Skeletal muscle satellite cell (primary cell): Measurements from ENCODE around the gene ARFGAP1.

ENCODE experiments used
- H3K27me3 ChIP-seq: 2 replicates; pipeline ENCODE4 v1.7.0; 2013; ENCODE audit warnings: low read length; ENCODE audit not compliant: control insufficient read depth, insufficient read depth
- H3K36me3 ChIP-seq: 2 replicates; pipeline ENCODE4 v1.7.0; 2013; ENCODE audit warnings: mild to moderate bottlenecking, control low read depth, low read length; ENCODE audit not compliant: insufficient read depth
- H3K4me1 ChIP-seq: 2 replicates; pipeline ENCODE4 v1.7.0; 2013; ENCODE audit warnings: low read length; ENCODE audit not compliant: control insufficient read depth, insufficient read depth
- H3K4me2 ChIP-seq: 2 replicates; pipeline ENCODE4 v1.7.0; 2013; ENCODE audit warnings: mild to moderate bottlenecking, low read length
- H3K4me3 ChIP-seq: 2 replicates; pipeline ENCODE4 v1.7.0; 2013; ENCODE audit warnings: low read length
- H3K9ac ChIP-seq: 2 replicates; pipeline ENCODE4 v1.7.0; 2013; ENCODE audit warnings: mild to moderate bottlenecking, low read depth, low read length, moderate library complexity
- H3K9me3 ChIP-seq: replicated peaks from 2 replicates; pipeline ENCODE4 v1.7.0; 2013; ENCODE audit warnings: mild to moderate bottlenecking, control low read depth, low read length

ARFGAP1 gene

DNA sequence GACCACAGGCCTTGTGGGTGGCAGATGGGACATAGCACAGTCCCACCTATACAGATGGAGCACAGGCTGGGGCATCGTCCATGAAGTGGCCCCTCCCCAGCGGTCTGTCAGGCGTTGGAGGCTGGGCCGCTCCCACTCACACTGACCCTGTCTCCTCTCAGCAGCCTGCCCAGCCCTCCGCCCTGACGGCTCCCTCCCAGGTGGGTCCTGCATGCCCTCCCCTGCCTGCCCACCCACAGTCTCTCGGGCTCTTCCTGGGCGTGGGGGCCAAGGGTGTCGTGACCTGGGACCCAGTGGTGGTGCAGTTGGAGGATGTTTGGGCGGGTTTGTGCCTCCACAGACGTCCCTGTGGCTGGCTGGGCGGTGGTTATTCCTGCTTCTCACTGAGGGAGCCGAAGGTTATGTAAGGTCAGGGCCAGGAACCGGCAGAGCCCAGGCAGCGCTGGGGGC lies 42.7 kb downstream of the ARFGAP1 start:
- Histone ChIP-seq H3K9ac (no peak overlapping the region), H3K36me3 (no peaks in the 10 kb centered on the region), H3K4me1 (no peaks in the 10 kb centered on the region), H3K4me2 (no peak overlapping the region), H3K27me3 (peaks cover 21% of the 10 kb centered on the region), H3K9me3 (no peaks in the 10 kb centered on the region), H3K4me3 (no peak overlapping the region)

DNA sequence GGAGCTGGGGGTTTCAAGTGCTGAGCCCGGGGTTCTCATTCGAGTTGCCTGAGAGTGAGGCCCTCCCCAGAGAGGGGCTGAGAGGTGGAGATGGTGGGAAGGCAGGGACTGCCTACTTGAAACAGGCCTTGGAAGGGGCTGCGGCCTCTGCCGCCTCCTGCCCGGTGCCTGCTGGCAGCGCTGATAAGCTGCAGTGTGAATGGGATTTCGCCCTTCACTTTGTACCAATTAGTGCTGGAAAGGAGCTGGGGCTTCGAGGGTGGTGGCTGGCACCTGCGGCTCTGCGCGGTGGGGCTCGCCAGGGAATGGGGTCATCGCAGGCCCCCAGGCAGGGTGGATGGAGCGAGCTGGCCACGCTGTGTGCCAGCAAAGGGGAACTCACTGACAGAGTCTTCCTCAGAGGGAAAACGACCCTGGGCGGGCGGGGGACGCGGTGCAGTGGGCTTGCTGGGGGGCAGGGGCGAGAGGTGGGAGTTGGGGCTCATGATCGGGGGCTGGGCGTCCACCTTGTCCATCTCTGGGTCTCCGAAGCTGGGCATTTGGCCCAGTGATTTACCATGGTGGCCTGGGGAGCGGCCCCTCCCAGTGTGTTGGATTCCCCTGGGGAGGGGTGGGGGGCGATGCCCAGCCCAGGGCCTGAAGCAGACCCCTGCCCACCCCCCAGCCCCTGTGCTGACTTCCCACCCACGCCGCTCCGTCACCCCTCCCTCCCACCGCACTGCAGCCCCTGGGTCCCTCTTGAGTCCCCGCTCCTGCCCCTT lies 43.3 kb downstream of the ARFGAP1 start:
- H3K36me3 ChIP-seq, result no peaks in the 10 kb centered on the region
- H3K4me3 ChIP-seq, result no peak overlapping the region
- no peaks in the 10 kb centered on the region for H3K4me1 ChIP-seq
- H3K9me3 ChIP-seq, result no peaks in the 10 kb centered on the region
- H3K4me2 ChIP-seq, result no peak overlapping the region
- H3K9ac ChIP-seq, result no peak overlapping the region
- peaks cover 21% of the 10 kb centered on the region for H3K27me3 ChIP-seq

DNA sequence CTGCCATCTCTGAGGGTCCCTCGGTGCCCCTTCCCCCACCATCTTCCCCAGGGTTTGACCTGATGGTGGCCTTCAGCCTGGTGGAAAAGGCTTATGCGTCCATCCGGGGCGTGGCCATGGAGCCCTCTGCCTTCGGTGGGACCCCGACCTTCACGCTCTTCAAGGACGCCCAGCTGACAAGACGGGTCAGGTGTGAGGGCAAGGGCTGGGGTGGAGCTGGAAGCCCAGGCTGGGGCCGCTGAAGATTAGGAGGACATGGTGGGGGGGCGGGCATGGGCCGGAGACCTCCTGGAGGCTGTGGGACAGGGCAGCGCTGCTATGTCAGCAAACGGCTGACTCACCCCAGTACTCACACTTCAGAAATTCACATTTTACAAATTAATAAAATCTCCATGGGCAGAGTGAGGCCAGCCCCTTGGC lies 43.9 kb downstream of the ARFGAP1 start:
- Histone ChIP-seq H3K4me2 (no peak overlapping the region), H3K4me3 (no peak overlapping the region), H3K36me3 (no peaks in the 10 kb centered on the region), H3K4me1 (no peaks in the 10 kb centered on the region), H3K27me3 (peaks cover 21% of the 10 kb centered on the region), H3K9me3 (no peaks in the 10 kb centered on the region), H3K9ac (no peak overlapping the region)

DNA sequence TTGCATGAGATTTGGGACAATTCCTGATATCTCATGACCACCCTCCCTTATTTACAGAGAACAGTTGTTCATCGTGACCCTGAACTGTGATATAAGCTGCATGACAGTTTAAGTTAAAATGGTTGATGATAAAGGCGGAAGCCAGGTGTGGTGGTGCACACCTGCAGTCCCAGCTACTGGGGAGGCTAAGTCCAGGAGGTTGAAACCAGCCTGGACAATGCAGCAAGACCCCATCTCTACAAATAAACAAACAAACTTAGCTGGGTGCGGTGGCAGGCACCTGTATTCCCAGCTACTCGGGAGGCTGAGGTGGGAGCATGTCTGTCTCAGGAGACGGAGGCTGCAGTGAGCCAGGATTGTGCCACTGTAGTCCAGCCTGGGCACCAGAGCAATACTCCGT lies 44.4 kb downstream of the ARFGAP1 start:
- Histone ChIP-seq H3K4me1 (no peaks in the 10 kb centered on the region), H3K9me3 (no peaks in the 10 kb centered on the region), H3K27me3 (peaks cover 21% of the 10 kb centered on the region), H3K36me3 (no peaks in the 10 kb centered on the region), H3K4me3 (no peak overlapping the region), H3K4me2 (no peak overlapping the region), H3K9ac (no peak overlapping the region)

DNA sequence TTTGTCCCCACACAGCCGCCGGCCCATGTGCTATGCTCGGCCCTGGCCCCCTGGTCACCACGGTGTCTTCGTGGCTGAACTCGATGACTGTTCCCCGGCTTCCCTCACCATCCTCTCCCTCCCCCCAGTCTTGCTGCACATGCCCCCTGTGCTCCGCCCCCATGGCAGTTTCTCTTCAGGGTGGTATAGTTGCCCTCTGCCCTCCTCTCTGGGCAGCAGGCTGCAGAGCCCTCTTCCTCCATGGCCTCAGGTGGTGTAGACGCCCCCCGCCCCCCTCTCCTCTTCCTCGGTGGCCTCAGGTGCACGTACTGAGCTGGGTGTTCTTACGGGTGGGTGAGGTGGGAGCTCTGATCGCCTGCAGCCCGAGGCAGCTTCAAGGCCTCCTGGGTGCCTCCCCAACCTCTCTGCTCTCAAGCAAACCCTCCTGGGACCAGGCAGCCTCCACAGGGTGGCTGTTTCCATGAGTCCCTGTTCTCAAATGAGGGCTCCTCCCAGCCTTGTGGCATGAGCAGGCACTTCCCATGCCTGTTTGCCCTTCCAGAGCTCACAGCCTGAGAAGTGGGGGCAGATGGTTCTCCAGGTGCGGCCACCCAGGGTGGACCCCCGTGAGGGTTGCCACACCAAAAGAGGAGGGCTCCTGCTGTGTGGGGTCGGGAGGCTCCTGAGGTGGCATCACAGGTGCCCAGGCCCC lies 45.1 kb downstream of the ARFGAP1 start:
- Histone ChIP-seq H3K4me2 (no peak overlapping the region), H3K27me3 (peaks cover 27% of the 10 kb centered on the region), H3K9ac (no peak overlapping the region), H3K9me3 (no peaks in the 10 kb centered on the region), H3K4me3 (no peak overlapping the region), H3K4me1 (no peaks in the 10 kb centered on the region), H3K36me3 (no peaks in the 10 kb centered on the region)

DNA sequence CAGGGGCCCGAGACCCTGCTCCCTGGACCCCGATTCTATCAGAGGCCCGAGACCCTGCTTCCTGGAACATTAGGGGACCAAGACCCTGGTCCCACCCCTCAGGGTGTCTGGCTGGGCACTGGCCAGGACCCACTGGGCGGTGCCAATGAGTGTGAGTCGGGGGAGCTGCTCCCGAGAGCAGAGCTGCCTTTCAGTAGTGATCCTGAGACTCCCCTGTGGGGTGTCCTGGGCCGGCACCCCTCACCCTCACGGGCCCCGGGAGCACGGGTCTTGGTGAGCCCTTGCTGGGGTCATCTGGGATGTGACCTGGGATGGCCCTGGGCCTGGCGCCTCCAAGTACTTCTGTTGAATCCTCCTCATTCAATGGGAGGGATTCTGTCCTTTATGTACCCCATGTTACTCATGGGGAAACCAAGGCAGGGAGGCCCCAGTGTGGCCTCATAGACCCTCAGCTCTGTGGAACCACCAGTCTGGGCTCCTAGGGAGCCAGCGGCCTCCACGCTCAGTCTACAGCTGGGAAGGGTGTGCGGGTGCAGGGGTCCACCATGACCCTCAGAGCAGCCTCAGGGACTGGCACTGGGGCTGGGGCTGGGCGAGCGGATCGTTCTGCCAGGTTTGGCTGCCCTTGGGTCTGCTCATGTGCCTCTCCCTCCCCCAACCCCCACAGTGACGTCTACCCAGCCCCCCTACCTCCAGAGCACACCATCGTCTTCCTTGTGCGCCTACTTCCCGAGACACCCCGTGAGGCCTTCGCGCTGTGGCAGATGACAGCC lies 46.0 kb downstream of the ARFGAP1 start:
- Histone ChIP-seq H3K9ac (no peak overlapping the region), H3K4me1 (no peaks in the 10 kb centered on the region), H3K36me3 (no peaks in the 10 kb centered on the region), H3K4me2 (no peak overlapping the region), H3K4me3 (no peak overlapping the region), H3K27me3 (peaks cover 35% of the 10 kb centered on the region), H3K9me3 (no peaks in the 10 kb centered on the region)

DNA sequence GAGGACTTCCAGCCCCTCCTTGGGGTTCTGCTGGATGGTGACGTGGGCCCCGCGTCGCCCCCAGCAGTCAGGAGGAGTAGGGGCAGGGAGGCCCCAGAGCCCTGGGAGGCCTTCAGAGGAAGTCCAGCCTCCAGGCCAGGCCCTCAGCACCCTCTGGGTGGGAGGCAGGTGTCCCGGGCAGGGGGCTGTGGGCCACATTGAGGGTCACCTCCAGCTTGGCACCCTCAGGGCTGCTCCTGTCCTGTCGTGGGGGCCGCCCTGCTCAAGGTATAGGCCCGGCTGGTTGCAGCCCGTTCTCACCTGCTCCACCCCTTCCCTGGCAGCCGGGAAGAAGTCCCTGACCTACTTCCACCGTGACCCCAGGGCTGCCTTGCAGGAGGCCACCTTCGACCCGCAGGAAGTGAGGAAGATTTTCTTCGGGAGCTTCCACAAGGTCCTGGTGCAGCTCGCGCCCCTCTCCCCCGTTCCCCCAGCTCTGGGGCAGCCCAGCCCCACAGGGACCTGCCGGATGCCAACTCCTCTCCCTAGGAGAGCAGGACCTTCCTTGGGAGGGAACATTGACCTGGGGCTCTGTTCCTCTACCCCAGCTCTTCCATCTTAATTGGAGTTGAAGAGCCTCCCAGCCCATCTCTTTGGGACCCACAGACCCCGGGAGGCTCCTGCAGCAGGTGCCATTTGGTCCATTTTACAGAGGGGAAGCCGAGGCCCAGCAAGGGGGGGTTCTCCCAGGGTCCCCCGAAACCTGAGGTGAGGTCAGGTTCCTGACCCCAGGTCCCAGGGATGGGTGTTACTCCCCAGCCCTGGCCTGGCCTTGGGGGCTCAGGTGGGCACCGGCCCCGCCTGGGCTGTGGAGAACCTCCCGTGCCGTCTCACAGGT lies 46.8 kb downstream of the ARFGAP1 start:
- no peaks in the 10 kb centered on the region for H3K36me3 ChIP-seq
- H3K4me2 ChIP-seq, result no peak overlapping the region
- no peaks in the 10 kb centered on the region for H3K9me3 ChIP-seq
- no peak overlapping the region for H3K9ac ChIP-seq
- no peaks in the 10 kb centered on the region for H3K4me1 ChIP-seq
- no peak overlapping the region for H3K4me3 ChIP-seq
- H3K27me3 ChIP-seq, result peaks cover 36% of the 10 kb centered on the region

DNA sequence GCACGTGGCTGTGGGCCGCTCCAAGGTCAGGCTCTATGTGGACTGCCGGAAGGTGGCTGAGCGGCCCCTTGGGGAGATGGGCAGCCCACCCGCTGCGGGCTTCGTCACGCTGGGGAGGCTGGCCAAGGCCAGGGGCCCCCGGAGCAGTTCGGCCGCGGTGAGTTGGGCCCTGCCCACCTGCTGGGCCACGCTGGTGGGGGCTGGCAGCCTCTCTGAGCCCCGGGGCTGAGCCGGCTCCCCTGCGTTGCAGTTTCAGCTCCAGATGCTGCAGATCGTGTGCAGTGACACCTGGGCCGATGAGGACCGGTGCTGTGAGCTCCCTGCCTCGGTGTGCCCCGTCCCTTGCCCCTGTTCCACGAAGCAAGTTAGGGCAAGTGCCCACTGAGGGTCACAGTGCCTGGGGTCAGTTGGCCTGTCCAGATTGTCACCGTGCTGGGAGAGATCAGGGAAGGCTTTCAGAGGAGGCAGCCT lies 47.5 kb downstream of the ARFGAP1 start:
- peaks cover 33% of the 10 kb centered on the region for H3K27me3 ChIP-seq
- H3K36me3 ChIP-seq, result no peaks in the 10 kb centered on the region
- no peak overlapping the region for H3K4me3 ChIP-seq
- H3K9me3 ChIP-seq, result no peaks in the 10 kb centered on the region
- no peak overlapping the region for H3K4me2 ChIP-seq
- no peaks in the 10 kb centered on the region for H3K4me1 ChIP-seq
- H3K9ac ChIP-seq, result no peak overlapping the region

DNA sequence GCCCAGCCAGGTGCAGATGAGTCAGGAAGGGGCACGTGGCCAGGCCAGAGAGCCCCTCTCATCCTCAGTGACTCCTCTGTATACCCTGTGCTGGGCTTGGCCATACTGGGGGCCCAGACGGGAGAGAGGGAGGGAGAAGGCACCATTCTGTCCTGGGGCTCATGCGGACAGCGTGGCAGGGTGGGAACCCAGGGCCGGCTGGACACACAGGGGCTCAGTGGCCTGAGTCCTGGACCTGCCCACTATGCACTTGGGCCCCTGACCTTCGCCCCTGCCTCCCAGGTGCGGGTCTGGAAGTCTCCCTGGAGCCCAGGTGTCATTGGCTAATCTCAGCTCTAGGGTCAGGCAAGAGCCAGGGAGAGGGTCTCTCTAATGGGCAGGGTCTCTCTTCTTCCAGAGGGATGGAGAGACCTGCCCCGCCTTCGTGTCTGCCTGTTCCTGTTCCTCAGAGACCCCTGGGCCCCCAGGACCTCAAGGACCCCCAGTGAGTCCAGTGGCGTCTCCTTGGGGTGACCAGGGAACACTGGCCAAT lies 48.1 kb downstream of the ARFGAP1 start:
- Histone ChIP-seq H3K9me3 (no peaks in the 10 kb centered on the region), H3K4me1 (no peaks in the 10 kb centered on the region), H3K36me3 (no peaks in the 10 kb centered on the region), H3K9ac (no peak overlapping the region), H3K4me2 (no peak overlapping the region), H3K27me3 (peaks cover 27% of the 10 kb centered on the region), H3K4me3 (no peak overlapping the region)

DNA sequence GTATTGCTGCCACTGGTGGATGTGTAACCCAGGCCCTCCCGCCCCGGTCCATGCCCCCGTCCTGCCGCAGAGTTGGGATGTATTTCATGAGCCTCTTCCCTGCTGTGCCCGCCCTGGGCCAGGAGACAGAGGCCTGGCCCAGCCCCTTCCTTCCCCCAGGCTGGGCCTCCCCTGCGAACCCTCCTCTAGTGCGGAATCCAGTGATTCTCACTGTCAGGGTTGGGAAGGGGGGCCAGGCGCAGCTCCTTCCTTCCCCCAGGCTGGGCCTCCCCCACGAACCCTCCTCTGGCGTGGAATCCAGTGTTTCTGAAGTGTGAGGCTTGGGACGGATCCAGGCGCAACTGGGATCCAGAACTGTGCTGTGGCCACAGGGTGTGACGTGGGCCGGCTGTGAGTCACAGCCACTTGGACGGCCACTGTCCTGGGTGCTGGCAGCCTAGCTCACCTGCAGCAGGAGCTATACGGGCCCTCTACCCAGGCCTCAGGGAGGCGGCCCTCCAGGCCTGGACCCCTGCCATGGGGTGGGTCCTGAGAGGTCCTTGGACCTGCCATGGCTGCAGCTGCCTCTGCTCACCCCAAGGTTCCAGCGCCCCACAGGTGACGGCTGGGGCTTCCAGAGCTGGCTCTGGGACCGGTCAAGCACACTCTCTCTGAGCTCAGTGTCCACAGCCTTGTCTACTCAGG lies 48.7 kb downstream of the ARFGAP1 start:
- H3K9me3 ChIP-seq, result no peaks in the 10 kb centered on the region
- peaks cover 25% of the 10 kb centered on the region for H3K27me3 ChIP-seq
- no peaks in the 10 kb centered on the region for H3K4me1 ChIP-seq
- H3K36me3 ChIP-seq, result no peaks in the 10 kb centered on the region
- no peak overlapping the region for H3K4me2 ChIP-seq
- H3K4me3 ChIP-seq, result no peak overlapping the region
- no peak overlapping the region for H3K9ac ChIP-seq
